Endothelial cell of coronary artery (primary cell): Measurements from ENCODE around the gene CNFN. TPM values are rescaled to one million over a fixed set of nuclear protein-coding genes. Genes with fewer than 3 reads are reported as not detected.

Experiments
- total RNA-seq: library from RNA; depleted of rRNA; stranded (reverse); fragments of >200 nt; gene quantifications from 2 replicates; pipeline ENCODE4 v1.2.3, GENCODE V29; 2014

Gene CNFN, protein sequence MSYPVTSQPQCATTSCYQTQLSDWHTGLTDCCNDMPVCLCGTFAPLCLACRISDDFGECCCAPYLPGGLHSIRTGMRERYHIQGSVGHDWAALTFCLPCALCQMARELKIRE
- not detected in 2 replicates for total RNA-seq

DNA sequence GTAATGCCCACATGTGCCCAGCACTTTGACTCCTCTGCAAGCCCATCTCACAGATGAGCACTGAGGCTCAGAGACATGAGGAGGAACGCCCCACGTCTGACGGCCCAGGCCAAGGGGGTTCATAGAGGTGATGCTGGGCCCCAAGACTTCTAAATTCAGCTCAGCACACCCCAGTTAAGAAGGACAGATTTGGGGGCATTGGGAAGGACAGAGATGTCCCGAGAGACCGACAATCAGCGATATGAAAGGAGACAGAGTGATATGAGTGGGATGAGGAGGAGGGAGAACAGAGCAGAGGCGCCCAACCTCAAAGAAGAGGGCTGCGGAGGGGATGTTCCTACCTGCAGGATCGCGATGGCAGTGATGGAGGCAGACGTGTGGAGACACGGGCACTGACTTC, at the start of gene CNFN:
Gene CNFN (minus strand): TSS at position 399 of the 400 bp plus-strand sequence. CDS start 1,260 bp downstream, outside the sequence.

DNA sequence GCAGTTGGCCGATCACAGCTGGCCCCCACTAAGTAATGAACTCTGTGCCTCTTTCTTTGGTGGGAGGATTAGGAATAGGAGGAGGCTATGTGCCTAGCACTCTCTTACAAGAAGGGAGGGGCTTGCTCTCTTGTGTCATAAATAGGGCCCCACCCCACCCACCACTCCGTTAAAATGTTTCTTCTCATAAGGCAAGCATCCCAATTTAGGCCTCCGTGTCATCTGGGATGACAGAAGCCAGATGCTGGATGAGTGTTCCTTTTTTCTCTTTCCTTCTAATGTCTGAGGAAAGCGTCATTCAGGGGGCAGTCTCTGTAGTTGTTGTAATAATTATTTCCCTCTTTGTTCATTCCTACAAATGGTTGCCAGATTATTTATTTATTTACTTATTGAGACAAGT, 37.2 kb upstream of the CNFN start, which contains the start of gene LIPE:
Gene LIPE (minus strand): TSS at position 76 of the 400 bp plus-strand sequence. CDS start 239 bp downstream, outside the sequence.

Other genes starting within 250 kb of the CNFN start
- 13.0 and 14.9 TPM in 2 replicates for gene DEDD2, start 172.6 kb downstream of the CNFN start, total RNA-seq
- 8.5 and 11.7 TPM in 2 replicates for gene ZNF526, start 170.0 kb downstream of the CNFN start, total RNA-seq
- 11.3 and 13.2 TPM in 2 replicates for gene GSK3A, start 147.7 kb downstream of the CNFN start, total RNA-seq
- 22.4 and 25.8 TPM in 2 replicates for gene ERF, start 135.2 kb downstream of the CNFN start, total RNA-seq
- gene CIC, start 121.0 kb downstream of the CNFN start, total RNA-seq = 11.9 and 19.3 TPM in 2 replicates
- gene PRR19, start 88.2 kb downstream of the CNFN start, total RNA-seq = 0.09 and 0.27 TPM in 2 replicates
- 19.7 and 52.5 TPM in 2 replicates for gene PAFAH1B3, start 87.7 kb downstream of the CNFN start, total RNA-seq
- gene TMEM145, start 77.0 kb downstream of the CNFN start, total RNA-seq = 0.19 TPM in 1 of 2 replicates, not detected in the other
- 22.0 and 35.5 TPM in 2 replicates for gene MEGF8, start 64.7 kb downstream of the CNFN start, total RNA-seq
- 3.5 and 5.3 TPM in 2 replicates for gene LIPE, start 37.1 kb upstream of the CNFN start, total RNA-seq
- gene CXCL17, start 52.6 kb upstream of the CNFN start, total RNA-seq = not detected in 2 replicates
- 0.38 and 0.63 TPM in 2 replicates for gene CEACAM1, start 138.2 kb upstream of the CNFN start, total RNA-seq
- not detected in 2 replicates for gene CEACAM8, start 204.6 kb upstream of the CNFN start, total RNA-seq